22Rv1 (cell line): ENCODE measurements around the gene ANKRD33B.

Experiments used
- ZFX ChIP-seq: fragments of 450-650 bp; IDR thresholded peaks from 2 replicates; pipeline ENCODE4 v1.6.1; 2017; ENCODE audit warnings: antibody characterized with exemption, borderline replicate concordance
- TF ChIP-seq, protein P1 (sequence below): fragments of 450-650 bp; IDR thresholded peaks from 2 replicates; pipeline ENCODE4 v1.5.1; 2017; ENCODE audit warnings: mild to moderate bottlenecking

DNA sequence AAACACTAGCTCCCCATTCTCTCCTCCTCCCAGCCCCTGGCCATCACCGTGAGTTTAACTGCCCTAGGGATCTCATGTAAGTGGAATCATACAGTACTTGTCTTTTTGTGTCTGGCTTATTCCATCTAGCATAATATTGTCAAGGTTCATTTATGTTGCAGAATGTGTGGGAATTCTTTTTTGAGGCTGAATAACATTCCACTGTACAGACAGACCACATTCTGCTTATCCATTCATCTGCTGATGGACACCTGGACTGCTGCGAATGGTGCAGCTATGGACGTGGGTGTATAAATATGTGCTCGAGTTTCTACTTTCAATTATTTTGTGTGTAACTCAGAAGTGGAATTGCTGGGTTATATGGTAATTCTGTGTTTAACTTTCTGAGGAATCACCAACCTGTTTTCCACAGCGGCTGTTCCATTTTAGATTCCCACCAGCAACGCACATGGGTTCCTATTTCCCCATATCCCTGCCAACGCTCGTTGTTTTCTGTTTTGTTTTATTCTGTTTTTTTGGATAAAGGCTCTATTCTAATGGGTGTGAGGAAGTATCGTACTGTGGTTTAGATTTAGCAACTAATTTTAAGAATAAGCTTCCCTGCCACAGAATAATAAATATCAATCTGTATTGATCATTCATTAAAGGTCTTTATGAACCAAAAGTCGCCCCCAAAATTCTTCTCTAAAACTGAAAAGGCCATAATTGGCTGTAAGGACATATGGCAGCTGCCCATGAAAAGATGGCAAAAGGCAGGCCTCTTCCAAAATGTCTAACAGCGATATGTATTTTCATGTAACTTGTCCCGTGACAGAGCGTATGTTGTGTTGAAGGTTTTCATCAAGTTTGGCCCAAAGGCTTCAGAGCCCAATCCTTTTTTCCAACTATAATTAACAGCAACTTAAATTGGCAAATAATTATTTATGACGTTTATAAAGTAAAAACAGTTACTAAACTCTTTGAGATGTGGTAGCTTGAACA lies 126.9 kb downstream of the ANKRD33B start:
- TF ChIP-seq, protein P1, sequence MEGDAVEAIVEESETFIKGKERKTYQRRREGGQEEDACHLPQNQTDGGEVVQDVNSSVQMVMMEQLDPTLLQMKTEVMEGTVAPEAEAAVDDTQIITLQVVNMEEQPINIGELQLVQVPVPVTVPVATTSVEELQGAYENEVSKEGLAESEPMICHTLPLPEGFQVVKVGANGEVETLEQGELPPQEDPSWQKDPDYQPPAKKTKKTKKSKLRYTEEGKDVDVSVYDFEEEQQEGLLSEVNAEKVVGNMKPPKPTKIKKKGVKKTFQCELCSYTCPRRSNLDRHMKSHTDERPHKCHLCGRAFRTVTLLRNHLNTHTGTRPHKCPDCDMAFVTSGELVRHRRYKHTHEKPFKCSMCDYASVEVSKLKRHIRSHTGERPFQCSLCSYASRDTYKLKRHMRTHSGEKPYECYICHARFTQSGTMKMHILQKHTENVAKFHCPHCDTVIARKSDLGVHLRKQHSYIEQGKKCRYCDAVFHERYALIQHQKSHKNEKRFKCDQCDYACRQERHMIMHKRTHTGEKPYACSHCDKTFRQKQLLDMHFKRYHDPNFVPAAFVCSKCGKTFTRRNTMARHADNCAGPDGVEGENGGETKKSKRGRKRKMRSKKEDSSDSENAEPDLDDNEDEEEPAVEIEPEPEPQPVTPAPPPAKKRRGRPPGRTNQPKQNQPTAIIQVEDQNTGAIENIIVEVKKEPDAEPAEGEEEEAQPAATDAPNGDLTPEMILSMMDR = no peak
- TF ChIP-seq ZFX = no peak
